ENCODE data around the gene USP53. TPM values are rescaled to one million over a fixed set of nuclear protein-coding genes. Genes with fewer than 3 reads are reported as not detected.
"Not testable (repeated sequence)": the region's sequence is repeated elsewhere in the genome, so short reads cannot be mapped to it uniquely, and the experiment has no call there.

USP53 gene
- total RNA-seq, 2 donors from 2014 or later, result 36.1 to 43.0 TPM

DNA sequence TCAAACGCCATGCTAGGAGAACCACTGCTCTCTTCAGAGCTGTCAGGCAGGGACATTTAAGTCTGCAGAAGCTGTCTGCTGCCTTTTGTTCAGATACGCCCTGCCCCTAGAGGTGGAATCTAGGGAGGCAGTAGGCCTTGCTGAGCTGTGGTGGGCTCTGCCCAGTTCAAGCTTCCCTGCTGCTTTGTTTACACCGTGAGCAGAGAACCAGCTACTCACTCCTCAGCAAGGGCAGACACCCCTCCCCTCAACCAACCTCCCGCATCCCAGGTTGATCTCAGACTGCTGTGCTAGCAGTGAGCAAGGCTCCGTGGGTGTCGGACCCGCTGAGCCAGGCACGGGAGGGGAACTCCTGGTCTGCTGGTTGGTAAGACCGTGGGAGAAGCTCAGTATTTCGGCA lies 42.7 kb downstream of the USP53 start:
- intact Hi-C loops (cut with DNase I), result not testable (repeated sequence)

GRCh38 chr4:119260528-119260927 lies 48.0 kb downstream of the USP53 start:
- intact Hi-C loops (cut with DNase I), result no loop called here
- ATAC-seq (no peak), DNase-seq (no peak)

More for the DNA sequence above, 42.7 kb downstream of the USP53 start:
- not testable (repeated sequence) for DNase-seq, ATAC-seq

DNA sequence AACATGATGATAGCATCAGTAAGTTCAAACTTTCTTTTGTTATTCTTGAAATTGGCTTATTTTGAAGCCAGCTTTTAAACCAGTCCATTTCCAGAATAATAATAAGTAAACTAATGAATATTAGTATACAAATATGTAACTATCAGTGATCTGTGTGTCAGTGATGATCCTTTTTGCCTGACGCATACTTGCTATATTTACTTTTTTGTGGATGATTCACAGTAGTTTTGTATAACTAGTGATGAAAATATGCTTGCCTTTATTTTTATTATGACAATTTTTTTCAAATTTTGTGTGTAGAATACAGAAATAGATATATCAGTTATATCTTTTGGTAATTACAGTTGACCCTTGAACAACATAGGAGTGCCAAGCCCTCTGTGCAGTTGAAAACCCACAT lies 49.5 kb downstream of the USP53 start:
- ATAC-seq, result no peak
- no peak for DNase-seq
- intact Hi-C loops (cut with DNase I), result no loop called here

- ATAC-seq, result no peak
- intact Hi-C loops (cut with DNase I), result no loop called here
- no peak for DNase-seq
Observed at GRCh38 chr4:119264743-119265142, 52.2 kb downstream of the USP53 start.

GRCh38 chr4:119266153-119266552 lies 53.6 kb downstream of the USP53 start:
- DNase-seq, result no peak
- ATAC-seq, result no peak
- intact Hi-C loops (cut with DNase I), result no loop called here

- DNase-seq (no peak), ATAC-seq (no peak)
- intact Hi-C loops (cut with DNase I), result no loop called here
Observed at GRCh38 chr4:119268466-119268865, 56.0 kb downstream of the USP53 start.

DNA sequence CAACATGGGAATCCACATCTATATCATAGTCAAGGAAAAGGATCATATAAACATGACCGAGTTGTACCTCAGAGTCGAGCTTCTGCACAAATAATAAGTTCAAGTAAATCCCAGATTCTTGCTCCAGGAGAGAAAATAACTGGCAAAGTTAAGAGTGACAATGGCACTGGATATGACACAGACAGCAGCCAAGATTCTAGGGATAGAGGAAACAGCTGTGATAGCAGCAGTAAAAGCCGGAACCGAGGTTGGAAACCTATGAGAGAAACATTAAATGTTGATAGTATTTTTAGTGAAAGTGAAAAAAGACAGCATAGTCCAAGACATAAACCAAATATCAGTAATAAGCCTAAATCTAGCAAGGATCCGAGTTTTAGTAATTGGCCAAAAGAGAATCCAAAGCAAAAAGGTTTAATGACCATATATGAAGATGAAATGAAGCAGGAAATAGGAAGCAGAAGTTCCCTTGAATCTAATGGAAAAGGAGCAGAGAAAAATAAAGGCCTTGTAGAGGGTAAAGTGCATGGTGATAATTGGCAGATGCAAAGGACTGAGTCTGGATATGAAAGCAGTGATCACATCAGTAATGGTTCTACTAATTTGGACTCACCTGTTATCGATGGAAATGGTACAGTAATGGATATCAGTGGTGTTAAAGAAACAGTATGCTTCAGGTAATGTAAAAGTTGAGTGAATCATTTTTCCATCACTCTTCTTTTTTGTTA lies 59.0 kb downstream of the USP53 start:
- DNase-seq (no peak), ATAC-seq (no peak)
- intact Hi-C loops (cut with DNase I), result no loop called here

GRCh38 chr4:119279541-119279940 lies 67.0 kb downstream of the USP53 start:
- not testable (repeated sequence) for DNase-seq, ATAC-seq

DNA sequence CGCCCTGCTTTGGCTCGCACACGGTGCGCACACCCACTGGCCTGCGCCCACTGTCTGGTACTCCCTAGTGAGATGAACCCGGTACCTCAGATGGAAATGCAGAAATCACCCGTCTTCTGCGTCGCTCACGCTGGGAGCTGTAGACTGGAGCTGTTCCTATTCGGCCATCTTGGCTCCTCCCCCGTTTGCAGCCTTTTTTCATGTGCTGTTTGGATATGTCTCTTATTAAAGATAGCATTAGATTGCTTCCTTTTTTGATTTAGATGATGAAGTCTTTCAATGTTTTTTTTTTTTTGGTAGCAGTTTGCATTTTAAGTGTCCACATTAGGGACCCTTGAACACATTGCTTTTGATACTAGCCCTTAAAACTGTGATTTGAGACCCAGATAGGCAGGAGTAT lies 67.4 kb downstream of the USP53 start:
- DNase-seq, ATAC-seq: not testable (repeated sequence)
- intact Hi-C loops (cut with DNase I), result loop anchor here in 1 of 2 donors (10.0 kb wide), 2 partner anchors 65 to 185 kb away; partner anchors contain the start of gene USP53

More at GRCh38 chr4:119279541-119279940, 67.0 kb downstream of the USP53 start:
- intact Hi-C loops (cut with DNase I), result not testable (repeated sequence)

DNA sequence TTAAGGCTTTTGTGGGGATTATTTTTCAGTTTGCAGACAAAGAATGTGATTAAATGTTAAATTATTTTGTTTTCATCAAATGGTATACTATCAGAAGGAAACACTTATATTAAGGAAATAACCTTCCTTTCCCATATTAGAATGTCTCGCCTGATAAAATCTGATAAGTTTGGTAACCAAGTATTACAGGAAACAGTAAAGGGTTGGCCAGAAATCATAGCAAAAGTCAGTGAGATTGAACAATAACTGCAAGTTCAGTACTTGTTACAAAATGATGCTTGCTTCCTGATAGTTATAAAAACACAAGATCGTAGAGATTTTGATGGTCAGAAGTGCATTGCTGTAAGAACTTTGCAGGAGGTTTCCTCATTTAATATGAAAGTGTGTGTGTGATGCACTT lies 68.9 kb downstream of the USP53 start:
- ATAC-seq (no peak), DNase-seq (no peak)
- intact Hi-C loops (cut with DNase I), result loop anchor here in 1 of 2 donors (10.0 kb wide), 2 partner anchors 67 to 187 kb away; partner anchors contain the start of gene USP53

DNA sequence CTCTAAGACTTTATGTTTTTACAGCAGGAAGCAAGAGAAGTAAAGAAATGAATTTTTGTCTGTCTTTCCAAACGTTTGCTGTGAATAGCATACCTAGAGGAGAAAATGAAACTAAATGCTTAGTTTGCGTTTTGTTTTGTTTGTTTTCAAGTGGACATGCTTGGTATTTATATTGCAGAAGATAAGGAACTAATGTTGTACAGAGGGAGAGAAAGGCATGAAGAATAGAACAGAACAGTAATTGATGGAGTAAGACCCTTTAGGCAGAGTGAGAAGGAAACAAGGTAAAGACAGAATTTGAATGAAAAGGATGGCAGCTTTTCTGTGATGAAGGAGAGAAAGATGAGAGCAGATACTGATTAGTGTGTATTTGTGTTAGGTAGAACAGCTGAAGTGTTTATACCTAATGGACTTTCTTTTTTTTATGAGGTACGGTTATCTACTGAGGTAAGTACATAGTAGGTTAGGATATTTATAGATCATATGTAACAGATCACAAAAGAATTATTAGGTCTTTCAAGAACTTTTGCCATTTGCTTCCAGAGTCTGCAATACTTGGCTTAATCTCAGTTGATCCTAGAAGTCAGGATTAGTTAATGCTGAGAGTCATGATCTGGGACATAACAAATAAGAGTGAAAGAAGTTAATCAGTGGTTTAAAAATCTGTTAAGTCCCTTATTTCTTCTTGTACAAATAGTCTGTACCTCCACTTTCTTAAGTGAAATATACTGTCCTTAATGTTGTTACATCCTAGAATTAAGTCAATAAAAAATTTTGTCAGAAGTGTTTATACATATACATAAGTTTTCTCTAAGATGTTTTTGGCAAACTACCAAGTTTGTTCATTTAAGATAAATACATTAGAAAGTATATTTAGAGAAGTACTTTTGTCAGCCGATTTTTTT lies 72.6 kb downstream of the USP53 start:
- DNase-seq (no peak), ATAC-seq (peak; percentile 31 to 41)
- intact Hi-C loops (cut with DNase I), result loop anchor here in 1 of 2 donors (5.0 to 10.0 kb wide), 3 partner anchors 70 to 243 kb away; partner anchors contain the start of gene USP53

GRCh38 chr4:119286377-119287002 lies 74.0 kb downstream of the USP53 start:
- intact Hi-C loops (cut with DNase I), result loop anchor here in 1 of 2 donors (2.0 to 10.0 kb wide), 4 partner anchors 72 to 304 kb away; partner anchors contain the start of gene USP53
- ATAC-seq (peak; percentile 44 to 64), DNase-seq (no peak)

DNA sequence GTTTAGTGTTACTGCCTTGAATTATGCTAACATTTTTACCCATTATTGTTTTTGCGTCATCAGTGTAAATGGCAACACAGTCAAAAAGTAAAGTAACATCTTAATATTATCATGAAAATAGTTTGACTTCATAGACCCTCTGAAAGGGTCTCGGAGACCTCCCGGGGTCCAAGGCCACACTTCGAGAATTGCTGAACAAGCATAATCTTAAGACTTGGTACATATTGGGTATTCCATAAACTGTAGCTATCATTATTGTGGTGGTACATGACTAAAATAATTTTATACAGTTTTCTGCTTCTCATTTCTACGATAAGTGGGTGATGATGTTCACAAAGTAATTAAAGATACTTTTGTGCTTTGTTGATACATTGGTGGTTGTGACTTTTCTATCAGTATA lies 76.8 kb downstream of the USP53 start:
- DNase-seq, result no peak
- intact Hi-C loops (cut with DNase I), result loop anchor here in 1 of 2 donors (5.0 to 10.0 kb wide), 3 partner anchors 75 to 247 kb away; partner anchors contain the start of gene USP53

DNA sequence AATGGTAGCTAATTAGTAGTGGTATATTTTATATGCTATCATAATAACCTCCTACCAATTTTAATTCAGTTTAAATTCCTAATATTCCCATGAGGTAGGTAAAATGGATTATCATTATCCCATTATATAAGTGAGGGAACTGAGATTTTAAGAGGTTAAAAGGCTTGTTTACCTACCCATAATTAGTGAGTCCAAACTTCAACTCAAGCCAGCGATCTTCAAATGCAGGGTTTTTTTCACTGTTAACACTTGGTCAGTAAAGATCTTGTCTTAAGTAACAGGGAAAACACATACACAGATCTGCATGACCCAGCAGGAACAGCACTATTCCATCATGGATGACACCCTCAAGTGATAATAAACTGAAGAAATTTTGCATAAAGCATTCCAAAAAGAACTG lies 78.1 kb downstream of the USP53 start:
- no peak for DNase-seq
- intact Hi-C loops (cut with DNase I), result no loop called here
- ATAC-seq, result no peak

More for the DNA sequence above, 76.8 kb downstream of the USP53 start:
- no peak for ATAC-seq

DNA sequence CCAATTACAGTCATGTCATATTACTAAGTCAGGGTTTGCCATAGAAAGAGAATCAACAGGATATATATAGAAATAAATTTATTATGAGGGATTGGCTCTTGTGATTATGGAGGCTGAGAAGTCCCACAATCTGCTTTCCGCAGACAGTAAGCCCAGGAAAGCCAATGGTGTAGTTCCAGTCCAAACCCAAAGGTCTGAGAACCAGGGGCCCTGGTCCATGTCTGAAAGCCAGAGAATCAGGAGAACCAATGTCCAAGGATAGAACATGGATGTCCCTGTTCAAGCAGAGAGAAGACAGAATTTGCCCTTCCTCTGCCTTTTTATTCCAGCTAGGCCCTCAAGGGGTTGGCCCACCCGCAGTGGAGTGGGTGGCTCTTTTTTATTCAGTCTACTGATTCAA lies 83.8 kb downstream of the USP53 start:
- intact Hi-C loops (cut with DNase I), result no loop called here
- DNase-seq, result no peak
- no peak for ATAC-seq

DNA sequence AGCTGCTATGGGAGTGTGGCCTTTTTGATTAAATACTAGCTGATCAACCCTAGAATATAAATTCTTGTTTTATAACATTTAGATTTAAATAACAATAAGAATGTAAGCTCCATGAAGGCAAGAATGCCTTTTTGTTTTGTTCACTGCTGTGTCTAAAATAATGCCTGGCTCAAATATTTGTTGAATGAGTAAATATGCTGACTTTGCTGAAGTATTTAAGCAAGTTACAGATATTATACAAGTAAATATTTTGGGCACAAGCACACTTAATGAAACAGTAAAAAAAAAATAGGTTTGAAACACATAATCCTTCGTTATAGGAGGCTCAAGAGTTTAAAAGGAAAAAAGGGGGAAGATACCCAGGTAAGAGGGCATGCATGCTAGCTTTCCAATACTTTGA lies 85.3 kb downstream of the USP53 start:
- intact Hi-C loops (cut with DNase I), result no loop called here
- no peak for DNase-seq
- ATAC-seq, result no peak

DNA sequence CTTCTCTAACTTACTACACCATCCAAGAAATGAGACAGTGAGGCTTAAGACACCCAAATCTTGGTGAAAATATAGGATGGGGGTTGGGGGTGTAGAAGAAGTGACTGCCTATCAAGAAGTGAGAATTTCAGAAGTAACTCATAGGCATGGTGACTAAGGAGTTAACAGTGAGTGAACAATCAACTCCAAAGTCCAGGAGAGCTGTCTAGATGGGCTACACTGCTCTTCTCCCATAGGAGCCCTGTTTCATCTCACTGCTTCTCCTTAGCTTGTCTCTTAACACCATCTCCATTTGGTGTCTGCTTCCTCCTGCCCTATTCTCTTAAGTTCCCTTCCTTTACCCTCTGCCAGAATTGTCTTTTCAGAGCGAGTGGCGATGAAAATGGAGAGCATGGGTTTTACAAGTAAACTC lies 86.8 kb downstream of the USP53 start:
- ATAC-seq (peak in 1 of 2 donors; percentile 27), DNase-seq (no peak)
- intact Hi-C loops (cut with DNase I), result no loop called here

DNA sequence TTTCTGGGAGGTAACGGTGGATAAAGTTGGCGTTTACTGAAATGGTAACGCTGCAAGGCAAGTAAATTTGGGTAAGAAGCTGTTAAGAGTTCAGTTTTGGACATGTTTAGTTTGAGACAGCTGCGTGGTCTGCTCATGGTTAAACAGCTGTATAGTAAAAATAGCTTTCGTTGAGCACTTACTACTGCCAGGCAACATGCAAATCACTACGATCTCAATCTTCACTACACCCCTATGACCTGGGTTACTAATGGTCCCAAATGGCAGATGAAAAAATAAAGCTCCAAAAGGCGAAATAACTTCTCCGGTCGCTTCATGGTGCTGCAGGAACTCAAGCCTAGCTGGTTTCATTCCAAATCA lies 87.2 kb downstream of the USP53 start:
- intact Hi-C loops (cut with DNase I), result no loop called here
- ATAC-seq, result peak; percentile 3 to 13
- no peak for DNase-seq

Measured in left cardiac atrium (tissue), 4 donors.